Ecto neural progenitor cell (in vitro differentiated cells): ENCODE measurements around the gene FMR1.
A peak's percentile ranks its signal among the peaks of the same experiment; 100 is the strongest.

ENCODE experiments used
- DNase-seq: peaks from one replicate; pipeline ENCODE4 v3.0.0-alpha.2; 2018; ENCODE audit warnings: low spot score

The FMR1 gene

DNA sequence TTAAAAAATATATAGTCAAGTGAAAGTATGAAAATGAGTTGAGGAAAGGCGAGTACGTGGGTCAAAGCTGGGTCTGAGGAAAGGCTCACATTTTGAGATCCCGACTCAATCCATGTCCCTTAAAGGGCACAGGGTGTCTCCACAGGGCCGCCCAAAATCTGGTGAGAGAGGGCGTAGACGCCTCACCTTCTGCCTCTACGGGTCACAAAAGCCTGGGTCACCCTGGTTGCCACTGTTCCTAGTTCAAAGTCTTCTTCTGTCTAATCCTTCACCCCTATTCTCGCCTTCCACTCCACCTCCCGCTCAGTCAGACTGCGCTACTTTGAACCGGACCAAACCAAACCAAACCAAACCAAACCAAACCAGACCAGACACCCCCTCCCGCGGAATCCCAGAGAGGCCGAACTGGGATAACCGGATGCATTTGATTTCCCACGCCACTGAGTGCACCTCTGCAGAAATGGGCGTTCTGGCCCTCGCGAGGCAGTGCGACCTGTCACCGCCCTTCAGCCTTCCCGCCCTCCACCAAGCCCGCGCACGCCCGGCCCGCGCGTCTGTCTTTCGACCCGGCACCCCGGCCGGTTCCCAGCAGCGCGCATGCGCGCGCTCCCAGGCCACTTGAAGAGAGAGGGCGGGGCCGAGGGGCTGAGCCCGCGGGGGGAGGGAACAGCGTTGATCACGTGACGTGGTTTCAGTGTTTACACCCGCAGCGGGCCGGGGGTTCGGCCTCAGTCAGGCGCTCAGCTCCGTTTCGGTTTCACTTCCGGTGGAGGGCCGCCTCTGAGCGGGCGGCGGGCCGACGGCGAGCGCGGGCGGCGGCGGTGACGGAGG is at the start of gene FMR1:
TSS of gene FMR1 (plus strand) at position 728 of the 831 bp plus-strand sequence. CDS start 261 bp downstream, outside the sequence.
- peak; percentile 91 for DNase-seq

DNA sequence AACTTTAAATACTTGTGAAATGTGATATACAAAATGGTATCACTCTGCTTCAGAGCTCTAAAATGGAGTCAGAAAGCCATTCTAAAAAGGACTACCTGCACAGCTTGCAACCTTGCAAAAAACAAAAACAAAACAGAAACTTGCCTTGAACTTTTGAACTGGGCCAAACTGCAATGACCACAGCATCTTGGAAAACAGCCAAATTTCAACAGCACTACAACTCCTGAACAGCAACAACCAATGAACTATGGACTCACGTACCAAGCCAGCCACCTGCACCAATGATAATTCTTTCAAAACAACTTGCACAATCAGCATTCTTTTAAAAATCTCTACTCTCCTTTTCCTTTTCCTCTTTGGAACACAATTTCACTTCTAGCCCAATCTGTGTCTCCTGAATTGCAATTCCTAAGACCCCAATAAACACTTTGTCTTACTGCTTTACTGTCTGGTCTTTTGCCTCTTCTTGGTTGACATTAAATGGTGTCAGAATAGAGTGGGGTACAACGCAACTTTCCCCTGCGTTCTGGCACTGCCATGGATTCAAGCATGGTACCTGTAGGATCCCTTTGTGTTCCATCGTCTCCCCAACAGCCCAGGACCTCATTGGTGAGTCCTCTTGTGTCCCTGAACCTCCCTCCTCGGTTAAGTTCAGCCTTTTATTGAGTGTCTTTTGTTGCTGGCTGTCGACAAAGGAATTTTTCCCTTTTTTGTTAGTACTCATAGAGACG is 35.7 kb upstream of the FMR1 start:
- no peak for DNase-seq

DNA sequence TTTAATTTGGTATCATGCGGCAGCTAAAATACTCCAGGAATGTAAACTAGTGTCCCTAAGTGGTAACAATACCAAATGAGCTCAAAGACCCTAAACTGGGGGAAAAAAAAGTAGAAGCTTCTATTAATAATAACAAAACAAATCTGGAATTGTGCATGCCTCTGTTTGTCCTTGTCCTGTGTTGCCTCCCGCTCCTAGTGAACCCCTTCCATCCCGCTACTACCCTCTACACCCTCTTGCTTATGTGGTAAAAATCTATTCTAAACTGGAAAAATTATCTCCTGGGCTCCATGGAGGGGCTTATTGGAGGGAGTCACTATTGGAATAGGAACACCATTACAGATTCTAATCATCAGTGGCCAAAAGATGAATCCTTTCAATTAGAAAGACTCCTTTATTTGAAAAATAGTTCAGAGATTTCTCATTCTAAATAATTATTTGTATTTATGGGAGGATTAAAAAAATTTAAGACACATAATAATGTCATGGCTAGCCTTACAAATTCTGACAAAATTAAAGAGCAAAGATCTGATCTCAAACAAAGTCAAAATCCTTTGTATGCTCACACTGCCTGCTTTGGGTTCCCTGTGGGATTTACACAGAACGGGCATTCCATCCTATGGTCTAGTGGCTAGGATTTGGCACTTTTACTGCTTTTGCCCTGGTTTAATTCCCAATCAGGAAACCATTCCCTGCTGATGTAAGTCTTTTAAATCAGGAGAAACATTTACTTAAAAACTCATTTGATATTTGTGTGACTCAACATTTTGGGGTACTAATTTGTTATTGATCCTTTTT is 34.7 kb upstream of the FMR1 start:
- DNase-seq, result no peak

DNA sequence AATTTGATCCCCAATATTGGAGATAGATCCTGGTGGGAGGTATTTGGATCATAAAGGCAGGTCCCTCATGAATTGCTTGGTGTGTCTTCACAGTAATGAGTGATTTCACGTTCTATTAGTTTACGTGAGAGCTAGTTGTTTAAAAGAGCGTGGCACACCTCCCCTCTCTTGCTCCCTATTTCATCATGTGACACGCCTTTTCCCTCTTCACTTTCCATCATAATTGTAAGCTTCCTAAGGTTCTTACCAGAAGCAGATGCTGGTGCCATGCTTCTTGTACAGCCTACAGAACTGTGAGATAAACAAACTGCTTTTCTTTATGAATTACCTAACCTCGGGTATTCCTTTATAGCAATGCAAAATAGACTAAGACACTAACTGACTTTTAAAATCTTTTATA is 34.0 kb upstream of the FMR1 start:
- DNase-seq, result no peak

DNA sequence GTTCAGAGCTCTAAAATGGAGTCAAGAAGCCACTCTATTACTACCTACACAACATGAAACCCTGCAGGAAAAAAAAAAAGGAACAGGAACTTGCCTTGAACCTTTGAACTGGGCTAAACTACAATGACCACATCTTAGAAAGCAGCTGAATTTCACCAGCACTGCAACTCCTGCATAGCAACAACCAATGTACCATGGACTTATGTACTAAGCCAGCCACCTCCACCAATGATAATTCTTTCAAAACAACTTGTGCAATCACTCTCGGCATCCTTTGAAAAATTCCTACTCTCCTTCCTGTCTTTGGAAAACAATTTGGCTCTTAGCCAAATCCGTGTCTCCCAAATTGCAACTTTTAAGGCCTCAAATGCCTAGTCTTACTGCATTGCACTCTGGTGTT is 26.8 kb upstream of the FMR1 start:
- DNase-seq, result no peak

DNA sequence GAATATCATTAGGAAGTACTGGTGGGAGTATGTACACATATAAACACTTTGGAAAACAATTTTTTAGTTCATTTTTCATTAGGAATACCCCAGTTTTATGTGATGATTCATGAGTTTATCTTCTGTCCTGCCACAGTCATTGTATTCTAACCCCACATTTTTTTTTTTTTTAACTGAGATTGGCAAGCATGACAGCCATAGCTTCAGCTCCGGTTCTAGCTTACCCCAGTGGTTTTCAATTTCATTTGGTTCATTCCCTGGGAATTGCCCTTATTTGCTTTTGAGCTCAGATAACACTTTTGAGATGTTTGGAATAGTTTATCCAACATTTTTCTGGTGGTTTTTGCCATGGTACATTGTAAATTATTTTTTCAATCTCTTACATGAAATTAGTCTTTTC is 21.0 kb upstream of the FMR1 start:
- no peak for DNase-seq

DNA sequence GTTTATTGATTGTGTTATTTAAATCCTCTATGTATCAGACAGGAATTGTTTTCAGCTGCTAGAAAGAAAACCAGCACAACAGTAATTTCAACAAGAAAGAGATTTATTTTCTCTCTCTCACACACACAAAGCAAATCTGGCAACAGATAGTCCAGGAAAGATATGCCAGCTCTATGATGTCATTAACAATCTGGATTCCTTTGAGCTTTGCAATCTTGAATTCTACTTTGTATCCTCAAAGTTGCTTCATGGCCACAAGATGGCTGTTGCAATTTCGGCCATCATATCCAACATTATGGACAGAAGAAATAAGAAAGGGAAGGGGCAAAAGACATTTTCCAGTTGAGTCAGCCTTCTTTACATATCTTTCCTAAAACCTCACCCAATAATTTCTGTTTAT is 19.8 kb upstream of the FMR1 start:
- DNase-seq, result no peak

DNA sequence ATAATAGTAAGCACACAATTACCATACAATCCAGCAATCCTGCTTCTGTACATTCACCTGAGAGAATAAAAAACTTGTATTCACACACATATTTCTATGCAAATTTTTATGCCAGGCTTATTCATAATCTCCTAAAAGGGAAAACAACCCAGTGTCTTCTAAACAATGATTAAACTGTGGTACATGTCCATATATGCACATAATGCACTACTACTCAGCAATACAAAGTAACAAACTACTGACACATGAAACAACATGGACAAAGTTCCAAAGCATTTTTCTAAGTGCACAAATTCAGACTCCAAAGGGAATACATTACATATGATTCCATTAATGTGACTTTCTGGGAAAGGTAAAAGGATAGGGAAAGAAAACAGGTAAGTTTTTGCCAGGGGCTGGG is 18.0 kb upstream of the FMR1 start:
- no peak for DNase-seq

DNA sequence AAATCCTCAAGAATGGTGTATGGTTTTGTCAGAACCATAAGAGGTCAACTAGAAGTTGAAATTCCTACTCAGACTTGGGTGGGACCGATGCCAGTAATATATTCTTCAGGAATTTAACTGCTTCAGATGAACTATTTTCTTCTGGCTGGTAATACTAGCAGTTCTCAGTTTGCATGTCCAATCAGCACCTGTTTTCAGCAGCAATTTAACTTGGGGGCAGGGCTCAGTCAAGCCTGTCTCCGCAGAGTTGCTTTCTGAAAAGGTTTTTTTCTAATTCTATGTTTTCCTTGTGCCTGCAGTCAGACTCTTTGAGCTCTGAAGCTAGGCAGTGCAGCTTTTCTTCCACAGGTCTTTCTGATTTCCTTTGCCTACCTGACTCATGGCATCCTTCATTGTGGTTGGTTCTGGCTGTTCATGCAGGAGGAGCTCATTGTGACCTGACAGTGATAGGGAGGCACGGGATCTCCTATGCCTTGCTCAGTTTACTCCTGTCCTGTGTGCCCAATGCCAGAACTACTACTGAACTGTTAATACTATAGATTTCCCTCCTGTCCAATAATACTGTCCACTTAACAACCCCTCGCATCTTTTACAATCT is 17.3 kb upstream of the FMR1 start:
- no peak for DNase-seq

DNA sequence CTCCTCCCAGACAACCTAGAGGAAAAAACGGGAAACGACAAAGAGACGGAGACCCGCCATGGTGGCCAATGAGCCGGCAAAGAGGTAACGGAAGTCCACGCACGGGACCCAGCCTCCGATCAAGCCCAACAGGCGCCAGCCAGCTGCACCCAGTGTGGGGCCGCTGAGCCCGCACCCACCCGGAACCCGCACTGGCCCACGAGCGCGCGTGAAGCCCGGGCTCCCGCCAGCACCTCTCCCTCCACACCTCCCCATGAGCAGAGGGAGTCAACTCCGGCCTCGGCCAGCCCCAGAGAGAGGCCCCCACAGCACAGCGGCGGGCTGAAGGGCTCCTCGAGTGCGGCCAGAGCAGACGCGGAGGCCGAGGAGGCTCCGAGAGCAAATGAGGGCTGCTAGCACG is 14.6 kb upstream of the FMR1 start:
- no peak for DNase-seq

DNA sequence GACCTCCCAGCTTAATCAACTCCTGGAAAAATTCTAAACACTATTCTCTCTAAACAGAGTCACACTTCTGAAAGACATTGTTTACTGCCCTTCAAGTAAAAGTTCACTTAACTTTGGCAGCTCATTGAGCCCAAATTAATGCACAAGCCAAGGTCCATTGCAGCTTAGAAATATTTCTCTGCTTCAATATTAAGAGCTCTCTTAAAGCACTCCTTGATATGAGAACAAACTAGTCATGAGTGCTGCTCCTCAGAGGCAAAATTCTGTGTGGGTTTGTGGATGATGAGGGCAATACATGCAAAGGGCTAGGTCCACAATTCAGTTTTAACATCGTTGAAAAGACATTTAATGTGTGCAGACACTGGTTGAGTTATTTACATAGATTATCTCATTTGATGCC is 12.8 kb upstream of the FMR1 start:
- DNase-seq, result no peak

DNA sequence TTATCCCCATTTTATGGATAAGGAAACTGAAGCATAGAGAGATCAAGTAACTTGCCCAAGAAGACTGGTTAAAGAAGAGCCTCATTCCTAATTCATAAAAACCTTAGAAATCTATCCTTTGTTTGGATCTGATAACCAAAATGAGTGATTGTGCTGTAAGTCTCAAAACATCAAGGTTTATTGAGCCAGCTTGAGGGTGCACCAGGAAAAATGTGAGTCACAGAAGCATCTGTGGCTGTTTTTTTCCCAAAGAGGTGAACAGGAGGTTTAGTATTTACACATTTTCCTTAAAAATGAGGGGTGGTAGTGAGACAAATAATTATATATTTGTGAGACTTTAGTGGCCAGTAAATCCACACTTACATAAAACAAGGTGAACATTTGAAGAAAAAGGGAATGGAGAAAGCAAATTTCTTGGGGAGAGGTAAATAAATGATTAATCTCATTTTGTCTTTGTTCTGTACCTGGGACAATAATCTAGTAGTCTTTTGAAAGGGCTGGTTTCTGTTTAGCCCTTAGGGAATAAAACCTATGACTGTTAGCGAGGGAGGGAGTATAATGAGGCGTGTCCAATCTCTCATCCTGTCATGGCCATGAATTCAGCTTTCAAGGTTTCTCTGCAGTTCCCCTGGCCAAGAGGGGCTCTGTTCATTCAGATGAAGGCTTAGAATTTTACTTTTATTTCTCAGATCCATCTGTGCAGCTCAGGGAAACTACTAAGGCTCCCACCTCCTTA is 12.2 kb upstream of the FMR1 start:
- DNase-seq, result no peak

DNA sequence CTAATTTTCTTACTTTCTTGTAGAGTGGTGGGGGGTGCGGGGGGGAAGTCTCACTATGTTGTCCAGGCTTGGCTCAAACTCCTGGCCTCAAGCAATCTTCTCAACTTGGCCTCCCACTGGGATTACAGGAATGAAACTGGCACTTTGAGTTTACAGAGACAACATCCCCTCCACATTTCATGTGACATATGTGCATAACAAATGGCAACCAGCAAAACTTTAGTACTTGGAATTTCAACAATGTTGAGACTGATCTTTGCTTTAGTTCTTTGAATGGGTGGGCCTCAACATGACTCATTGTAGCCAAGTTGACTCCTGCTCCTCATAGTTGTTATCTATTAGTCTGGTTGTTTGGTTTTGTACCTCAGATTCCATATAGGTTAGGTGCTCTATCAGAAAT is 11.4 kb upstream of the FMR1 start:
- DNase-seq, result no peak

DNA sequence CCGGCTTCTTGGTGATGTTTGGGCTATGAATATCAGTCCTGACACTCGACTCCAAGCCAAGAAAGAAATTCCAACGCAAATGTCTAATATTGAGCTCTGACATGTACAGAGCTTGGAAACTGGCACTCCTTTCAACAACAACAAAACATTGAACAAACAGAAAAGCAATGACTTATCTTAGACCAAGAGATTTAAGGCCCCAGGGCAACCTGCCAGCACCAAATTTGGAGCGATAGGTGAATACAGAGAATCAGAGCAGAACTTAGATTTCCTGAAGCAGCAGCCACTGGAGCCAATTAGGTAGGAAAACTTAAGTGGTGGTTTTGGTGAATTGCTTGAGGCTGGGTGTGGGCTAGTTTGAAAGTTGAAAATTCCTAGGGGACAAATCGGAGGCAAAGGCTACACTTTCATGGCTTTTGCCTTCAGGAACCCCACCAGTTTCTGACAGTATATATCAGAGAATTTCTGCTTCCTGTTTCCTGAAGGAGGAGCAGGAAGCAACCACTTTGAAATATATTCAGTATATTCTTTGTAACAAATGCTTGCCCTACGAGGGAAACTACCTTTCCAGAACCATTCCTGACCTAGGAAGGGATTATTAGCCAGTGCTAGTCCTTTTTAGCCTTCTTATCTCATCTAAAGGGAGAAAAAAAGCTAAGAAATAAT is 10.1 kb upstream of the FMR1 start:
- DNase-seq, result no peak

DNA sequence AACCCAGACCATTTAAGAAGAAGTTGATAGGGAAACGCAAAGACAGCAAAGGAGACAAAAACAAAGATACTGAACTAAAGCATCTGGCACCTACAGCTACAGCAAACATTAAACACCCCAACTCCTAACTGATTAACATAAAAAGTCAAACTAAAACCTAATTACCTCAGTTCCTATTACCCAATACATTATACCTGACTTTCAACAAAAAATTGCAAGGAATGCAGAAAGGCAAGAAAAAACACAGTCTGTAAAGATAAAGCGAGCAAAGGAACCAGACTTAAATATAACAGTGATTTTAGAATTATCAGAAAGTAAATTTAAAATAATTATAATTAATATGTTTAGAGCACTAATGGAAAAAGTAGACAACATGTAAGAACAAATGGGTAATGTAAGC is 9.4 kb upstream of the FMR1 start:
- no peak for DNase-seq

DNA sequence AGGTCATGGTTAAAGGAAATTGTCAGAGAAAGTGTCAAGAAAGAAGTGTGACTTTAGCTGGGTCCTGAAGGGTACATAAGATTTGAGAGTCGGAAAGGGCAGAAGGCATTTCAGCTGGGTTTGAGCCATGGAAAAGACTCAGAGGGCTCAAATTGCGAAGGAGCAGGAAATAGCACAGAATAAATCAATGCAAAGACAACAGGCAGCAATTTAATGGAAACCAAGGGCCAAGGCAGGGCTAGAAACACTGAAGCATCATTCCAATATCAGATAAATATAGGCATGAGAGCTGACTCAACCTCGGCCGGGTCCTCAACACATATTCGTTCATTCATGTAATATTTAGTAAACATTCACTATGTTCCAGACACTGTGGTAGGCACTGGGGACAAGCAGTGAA is 3.6 kb upstream of the FMR1 start:
- DNase-seq, result no peak

DNA sequence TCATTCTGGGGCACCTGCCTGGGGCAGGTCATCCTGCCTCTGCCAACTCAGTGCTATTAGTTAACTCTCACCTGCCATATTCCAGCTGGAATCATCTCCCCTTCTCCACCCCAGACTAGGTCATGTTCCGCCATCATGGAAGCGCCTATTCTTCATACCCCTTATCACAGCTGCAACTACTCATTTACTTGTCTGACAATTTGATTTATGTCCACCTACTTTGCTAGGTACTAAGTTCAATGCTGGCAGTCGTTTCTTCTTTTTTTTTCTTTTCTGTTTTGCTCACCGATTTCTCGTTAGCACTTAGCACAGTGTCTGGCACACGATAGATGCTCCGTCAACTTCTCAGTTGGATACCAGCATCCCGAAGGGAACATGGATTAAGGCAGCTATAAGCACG is 1.1 kb upstream of the FMR1 start:
- no peak for DNase-seq

DNA sequence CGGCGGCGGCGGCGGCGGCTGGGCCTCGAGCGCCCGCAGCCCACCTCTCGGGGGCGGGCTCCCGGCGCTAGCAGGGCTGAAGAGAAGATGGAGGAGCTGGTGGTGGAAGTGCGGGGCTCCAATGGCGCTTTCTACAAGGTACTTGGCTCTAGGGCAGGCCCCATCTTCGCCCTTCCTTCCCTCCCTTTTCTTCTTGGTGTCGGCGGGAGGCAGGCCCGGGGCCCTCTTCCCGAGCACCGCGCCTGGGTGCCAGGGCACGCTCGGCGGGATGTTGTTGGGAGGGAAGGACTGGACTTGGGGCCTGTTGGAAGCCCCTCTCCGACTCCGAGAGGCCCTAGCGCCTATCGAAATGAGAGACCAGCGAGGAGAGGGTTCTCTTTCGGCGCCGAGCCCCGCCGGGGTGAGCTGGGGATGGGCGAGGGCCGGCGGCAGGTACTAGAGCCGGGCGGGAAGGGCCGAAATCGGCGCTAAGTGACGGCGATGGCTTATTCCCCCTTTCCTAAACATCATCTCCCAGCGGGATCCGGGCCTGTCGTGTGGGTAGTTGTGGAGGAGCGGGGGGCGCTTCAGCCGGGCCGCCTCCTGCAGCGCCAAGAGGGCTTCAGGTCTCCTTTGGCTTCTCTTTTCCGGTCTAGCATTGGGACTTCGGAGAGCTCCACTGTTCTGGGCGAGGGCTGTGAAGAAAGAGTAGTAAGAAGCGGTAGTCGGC is 528 bp downstream of the FMR1 start:
- DNase-seq, result peak; percentile 56

DNA sequence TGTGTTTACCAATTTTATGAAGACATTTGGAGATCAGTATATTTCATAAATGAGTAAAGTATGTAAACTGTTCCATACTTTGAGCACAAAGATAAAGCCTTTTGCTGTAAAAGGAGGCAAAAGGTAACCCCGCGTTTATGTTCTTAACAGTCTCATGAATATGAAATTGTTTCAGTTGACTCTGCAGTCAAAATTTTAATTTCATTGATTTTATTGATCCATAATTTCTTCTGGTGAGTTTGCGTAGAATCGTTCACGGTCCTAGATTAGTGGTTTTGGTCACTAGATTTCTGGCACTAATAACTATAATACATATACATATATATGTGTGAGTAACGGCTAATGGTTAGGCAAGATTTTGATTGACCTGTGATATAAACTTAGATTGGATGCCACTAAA is 1.9 kb downstream of the FMR1 start:
- no peak for DNase-seq

DNA sequence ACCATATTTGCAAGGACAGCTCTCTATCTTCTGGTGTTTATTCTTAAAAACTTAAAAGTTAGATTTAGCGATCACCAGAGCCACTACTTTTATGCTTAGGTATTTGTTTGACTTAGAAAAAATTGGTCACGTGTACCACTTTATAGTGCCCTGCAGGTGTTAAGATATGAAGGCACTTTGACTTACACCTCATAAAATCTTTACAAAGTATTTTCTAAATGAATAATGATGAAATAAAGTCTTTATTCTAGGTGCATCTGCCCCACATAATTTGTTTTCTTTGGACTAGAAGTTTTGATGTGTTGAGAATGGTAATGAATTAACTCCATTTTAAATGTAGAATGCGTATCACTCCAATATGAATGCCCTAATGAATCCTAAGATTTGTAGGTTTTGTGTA is 2.9 kb downstream of the FMR1 start:
- no peak for DNase-seq
